GM23248 (cell line): ENCODE results near the gene JMJD6.

Source experiments
- EZH2 ChIP-seq: fragments of 200-600 bp; sonication (generic); IDR thresholded peaks from 2 replicates; pipeline ENCODE4 v1.6.1; 2018; ENCODE audit warnings: antibody characterized with exemption, mild to moderate bottlenecking; ENCODE audit not compliant: insufficient read depth, poor library complexity, severe bottlenecking
- EZH2phosphoT487 ChIP-seq: fragments of 200-600 bp; sonication (generic); IDR thresholded peaks from 2 replicates; pipeline ENCODE4 v1.6.1; 2018; ENCODE audit warnings: antibody characterized with exemption, moderate library complexity, mild to moderate bottlenecking, low read depth; ENCODE audit not compliant: insufficient read depth

GRCh38 chr17:76748657-76749056, 22.3 kb upstream of the JMJD6 start:
- TF ChIP-seq EZH2phosphoT487 (no peak), EZH2 (no peak)
